Astrocyte (in vitro differentiated cells and primary cell): ENCODE data around the gene EVA1B.

ENCODE experiments used
- CTCF ChIP-seq: IDR thresholded peaks from 2 replicates; pipeline ENCODE4 v1.5.1; 2011; ENCODE audit warnings: low read depth, mild to moderate bottlenecking, inconsistent platforms, low read length, moderate library complexity; ENCODE audit not compliant: insufficient read depth
- EZH2 ChIP-seq: IDR thresholded peaks from 2 replicates; pipeline ENCODE4 v1.6.1; 2012; ENCODE audit warnings: mild to moderate bottlenecking, low read length, inconsistent platforms; ENCODE audit not compliant: insufficient read depth

DNA sequence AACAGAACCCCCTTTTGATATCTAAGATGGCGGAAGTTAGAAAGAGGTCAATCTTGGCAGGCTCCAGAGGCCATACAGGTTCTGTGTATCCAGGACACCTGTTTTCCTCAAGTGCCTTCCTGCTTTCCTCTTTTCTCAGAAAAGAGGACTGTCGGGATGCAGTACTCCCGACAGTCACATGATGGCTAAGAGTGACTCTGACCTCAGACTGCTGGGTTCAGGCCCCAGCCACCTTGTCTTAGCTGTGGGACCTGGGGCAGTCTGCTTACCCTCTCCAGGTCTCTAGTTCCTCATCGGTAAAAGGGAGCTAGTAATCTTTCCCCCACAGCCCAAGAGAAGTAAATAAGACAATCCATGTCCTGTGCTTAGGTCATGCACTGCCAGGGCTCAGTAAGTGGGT, 32.4 kb upstream of the EVA1B start:
- TF ChIP-seq CTCF, result no peak
- no peak for TF ChIP-seq EZH2
